ENCODE results near the gene CADM4. TPM values are rescaled to one million over a fixed set of nuclear protein-coding genes. Genes with fewer than 3 reads are reported as not detected.
"Not testable (repeated sequence)": the region's sequence is repeated elsewhere in the genome, so short reads cannot be mapped to it uniquely, and the experiment has no call there.

Gene CADM4
- total RNA-seq, 2 donors from 2014 or later = 0.28 to 0.74 TPM

DNA sequence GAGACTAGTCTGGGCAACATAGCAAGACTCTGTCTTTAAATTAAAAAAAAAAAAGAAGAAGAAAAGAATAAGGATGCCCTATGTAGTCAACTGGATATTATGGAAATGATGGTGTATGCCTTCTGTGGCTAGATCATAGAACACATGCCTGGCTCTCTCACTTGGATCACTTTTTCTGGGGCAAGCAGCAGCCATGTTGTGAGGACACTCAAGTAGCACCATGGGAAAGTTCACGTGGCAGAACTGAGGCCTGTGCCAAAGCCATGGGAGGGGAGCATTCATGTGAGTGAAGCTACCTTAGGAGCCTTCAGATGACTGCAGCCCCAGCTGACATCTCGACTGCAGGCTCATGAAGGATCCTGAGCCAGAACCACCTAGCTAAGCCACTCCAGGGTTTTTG, 18.4 kb upstream of the CADM4 start:
- Mint-ChIP-seq H3K27ac (no peak overlapping the region), H3K4me3 (no peak overlapping the region), H3K27me3 (ENCODE audit: low read depth) (no peaks in the 10 kb centered on the region), H3K36me3 (ENCODE audit: insufficient read depth in 2 of 2) (peaks cover 2 to 7% of the 10 kb centered on the region in 2 donors), H3K4me1 (ENCODE audit: low read depth) (no peaks in the 10 kb centered on the region), H3K9me3 (peaks cover 2% of the 10 kb centered on the region in 2 donors)
- no peak for DNase-seq
- ATAC-seq (replicated peaks in 1 of 2) = no peak

DNA sequence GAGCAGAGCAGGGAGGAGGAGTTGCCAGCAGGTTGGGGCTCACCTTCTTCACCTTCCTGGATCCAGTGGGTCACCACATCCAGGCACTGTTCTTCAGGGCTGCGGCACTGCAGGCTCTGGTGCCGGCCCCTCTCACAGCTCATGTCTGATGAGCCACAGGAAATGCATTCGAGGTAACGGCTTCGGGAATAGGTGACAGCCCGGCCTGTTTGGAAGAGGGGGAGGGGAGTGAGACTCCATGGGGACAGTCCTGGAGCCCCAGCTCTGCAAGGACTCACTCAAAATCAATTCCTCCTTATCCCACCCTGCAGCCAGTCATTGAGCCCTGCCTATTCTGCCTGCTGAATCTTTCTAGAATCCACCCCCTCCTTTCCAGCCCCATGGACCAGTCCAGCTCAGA, 16.8 kb upstream of the CADM4 start:
- Mint-ChIP-seq H3K9me3 (peaks cover 2% of the 10 kb centered on the region in 2 donors), H3K4me3 (no peak overlapping the region), H3K4me1 (ENCODE audit: low read depth) (no peaks in the 10 kb centered on the region), H3K36me3 (ENCODE audit: insufficient read depth in 2 of 2) (peaks cover 2 to 7% of the 10 kb centered on the region in 2 donors), H3K27ac (no peak overlapping the region), H3K27me3 (ENCODE audit: low read depth) (no peaks in the 10 kb centered on the region)
- ATAC-seq (replicated peaks in 1 of 2) (no peak), DNase-seq (no peak)

DNA sequence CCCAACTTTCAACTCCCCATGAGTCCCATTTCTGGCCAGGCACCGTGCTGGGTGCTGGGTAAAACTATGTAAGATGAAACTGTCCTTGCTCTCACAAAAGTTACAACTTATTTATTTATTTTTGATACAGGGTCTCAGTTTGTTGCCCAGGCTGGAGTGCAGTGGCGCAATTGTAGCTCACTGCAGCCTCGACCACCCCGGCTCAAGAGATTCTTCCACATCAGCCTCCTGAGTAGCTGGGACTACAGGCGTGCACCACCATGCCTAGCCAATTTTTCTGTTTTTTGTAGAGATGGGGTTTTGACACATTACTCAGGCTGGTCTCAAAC, 12.9 kb upstream of the CADM4 start:
- ATAC-seq (replicated peaks in 1 of 2) (no peak), DNase-seq (no peak)
- no peaks in the 10 kb centered on the region for H3K9me3 Mint-ChIP-seq
- H3K4me3 Mint-ChIP-seq = no peak overlapping the region
- H3K27me3 Mint-ChIP-seq (ENCODE audit: low read depth) = no peaks in the 10 kb centered on the region
- no peak overlapping the region for H3K27ac Mint-ChIP-seq
- no peaks in the 10 kb centered on the region for H3K4me1 Mint-ChIP-seq (ENCODE audit: low read depth)
- H3K36me3 Mint-ChIP-seq (ENCODE audit: insufficient read depth in 2 of 2) = peaks cover 0 to 5% of the 10 kb centered on the region in 2 donors

GRCh38 chr19:43651758-43652545, 12.3 kb upstream of the CADM4 start:
- DNase-seq (peak; percentile 37 to 39), ATAC-seq (replicated peaks in 1 of 2) (peak in 1 of 2 donors; percentile 34)
- H3K36me3 Mint-ChIP-seq (ENCODE audit: insufficient read depth in 2 of 2) = peaks cover 0 to 5% of the 10 kb centered on the region in 2 donors
- H3K4me1 Mint-ChIP-seq (ENCODE audit: low read depth) = no peaks in the 10 kb centered on the region
- no peaks in the 10 kb centered on the region for H3K27me3 Mint-ChIP-seq (ENCODE audit: low read depth)
- H3K9me3 Mint-ChIP-seq = no peaks in the 10 kb centered on the region
- no peak overlapping the region for H3K4me3 Mint-ChIP-seq
- no peak overlapping the region for H3K27ac Mint-ChIP-seq

- not testable (repeated sequence) for H3K27ac Mint-ChIP-seq; H3K36me3 Mint-ChIP-seq (ENCODE audit: insufficient read depth in 2 of 2); DNase-seq; H3K27me3 Mint-ChIP-seq (ENCODE audit: low read depth); H3K4me1 Mint-ChIP-seq (ENCODE audit: low read depth); H3K4me3 Mint-ChIP-seq; H3K9me3 Mint-ChIP-seq; ATAC-seq (replicated peaks in 1 of 2)
Observed at GRCh38 chr19:43650276-43650675, 10.6 kb upstream of the CADM4 start.

DNA sequence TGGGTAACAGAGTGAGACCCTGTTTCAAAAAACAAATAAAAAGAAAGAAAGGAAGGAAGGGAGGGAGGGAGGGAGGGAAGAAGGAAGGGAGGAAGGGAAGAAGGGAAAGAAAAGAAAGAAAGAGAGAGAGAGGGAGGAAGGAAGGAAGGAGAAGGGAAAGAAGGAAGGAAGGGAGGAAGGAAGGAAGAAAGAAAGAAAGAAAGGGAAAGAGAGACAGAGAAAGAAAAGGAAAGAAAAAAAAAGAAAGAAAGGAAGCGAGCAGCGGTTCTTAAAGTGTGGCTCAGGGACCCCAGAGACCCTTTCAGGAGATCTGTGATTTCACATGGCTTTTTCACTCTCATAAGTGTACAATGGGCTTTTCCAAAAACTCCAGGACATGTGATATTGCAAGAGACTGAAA, 9.9 kb upstream of the CADM4 start:
- DNase-seq (no peak), ATAC-seq (replicated peaks in 1 of 2) (no peak)
- Mint-ChIP-seq H3K27me3 (ENCODE audit: low read depth) (no peaks in the 10 kb centered on the region), H3K9me3 (no peaks in the 10 kb centered on the region), H3K4me3 (no peak overlapping the region), H3K27ac (no peak overlapping the region), H3K4me1 (ENCODE audit: low read depth) (no peaks in the 10 kb centered on the region), H3K36me3 (ENCODE audit: insufficient read depth in 2 of 2) (peaks cover 0 to 2% of the 10 kb centered on the region in 2 donors)

GRCh38 chr19:43648633-43649032, 9.0 kb upstream of the CADM4 start:
- Mint-ChIP-seq H3K36me3 (ENCODE audit: insufficient read depth in 2 of 2) (peaks cover 0 to 2% of the 10 kb centered on the region in 2 donors), H3K4me1 (ENCODE audit: low read depth) (no peaks in the 10 kb centered on the region), H3K9me3 (no peaks in the 10 kb centered on the region), H3K27me3 (ENCODE audit: low read depth) (no peaks in the 10 kb centered on the region), H3K4me3 (no peak overlapping the region), H3K27ac (no peak overlapping the region)
- no peak for DNase-seq
- ATAC-seq (replicated peaks in 1 of 2) = no peak

GRCh38 chr19:43644181-43644580, 4.5 kb upstream of the CADM4 start:
- no peak overlapping the region for H3K27ac Mint-ChIP-seq
- H3K4me1 Mint-ChIP-seq (ENCODE audit: low read depth) = peaks cover 8% of the 10 kb centered on the region
- DNase-seq = no peak
- no peaks in the 10 kb centered on the region for H3K9me3 Mint-ChIP-seq
- H3K4me3 Mint-ChIP-seq = no peak overlapping the region
- ATAC-seq (replicated peaks in 1 of 2) = no peak
- H3K27me3 Mint-ChIP-seq (ENCODE audit: low read depth) = peaks cover 22% of the 10 kb centered on the region
- peaks cover 2 to 4% of the 10 kb centered on the region in 2 donors for H3K36me3 Mint-ChIP-seq (ENCODE audit: insufficient read depth in 2 of 2)

GRCh38 chr19:43643326-43643725, 3.7 kb upstream of the CADM4 start:
- Mint-ChIP-seq H3K27me3 (ENCODE audit: low read depth) (peaks cover 30% of the 10 kb centered on the region), H3K4me1 (ENCODE audit: low read depth) (peaks cover 15% of the 10 kb centered on the region), H3K9me3 (no peaks in the 10 kb centered on the region), H3K4me3 (no peak overlapping the region), H3K36me3 (ENCODE audit: insufficient read depth in 2 of 2) (peaks cover 6% of the 10 kb centered on the region in 2 donors), H3K27ac (no peak overlapping the region)
- ATAC-seq (replicated peaks in 1 of 2) (no peak), DNase-seq (no peak)

DNA sequence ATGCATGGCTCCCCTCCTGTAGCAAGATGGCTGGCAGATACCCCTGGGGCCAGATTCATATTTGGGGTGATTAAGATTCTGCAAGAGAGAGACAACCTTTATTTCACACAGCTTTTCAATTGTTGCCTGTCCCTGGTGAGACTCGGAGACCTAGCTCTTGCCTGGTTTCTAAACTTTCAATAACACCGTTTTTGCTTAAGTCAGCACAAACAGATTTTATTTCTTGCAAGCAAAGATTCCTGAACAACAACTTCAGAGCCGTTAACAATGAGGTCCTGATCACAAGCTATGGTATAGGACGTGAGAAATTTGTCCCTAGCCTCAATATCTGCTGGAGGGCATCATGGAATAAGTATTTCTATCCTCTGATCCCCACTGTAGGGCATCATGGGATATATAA, 2.9 kb upstream of the CADM4 start:
- H3K27ac Mint-ChIP-seq = no peak overlapping the region
- peaks cover 38% of the 10 kb centered on the region for H3K27me3 Mint-ChIP-seq (ENCODE audit: low read depth)
- H3K9me3 Mint-ChIP-seq = no peaks in the 10 kb centered on the region
- peaks cover 6% of the 10 kb centered on the region in 2 donors for H3K36me3 Mint-ChIP-seq (ENCODE audit: insufficient read depth in 2 of 2)
- ATAC-seq (replicated peaks in 1 of 2) = no peak
- DNase-seq = no peak
- H3K4me3 Mint-ChIP-seq = no peak overlapping the region
- peaks cover 15% of the 10 kb centered on the region for H3K4me1 Mint-ChIP-seq (ENCODE audit: low read depth)

- peaks cover 46% of the 10 kb centered on the region for H3K27me3 Mint-ChIP-seq (ENCODE audit: low read depth)
- H3K27ac Mint-ChIP-seq = no peak overlapping the region
- DNase-seq (no peak), ATAC-seq (replicated peaks in 1 of 2) (no peak)
- peak overlapping the region; percentile 29 to 81 for H3K4me3 Mint-ChIP-seq
- no peaks in the 10 kb centered on the region for H3K9me3 Mint-ChIP-seq
- peaks cover 15% of the 10 kb centered on the region for H3K4me1 Mint-ChIP-seq (ENCODE audit: low read depth)
- peaks cover 6% of the 10 kb centered on the region in 2 donors for H3K36me3 Mint-ChIP-seq (ENCODE audit: insufficient read depth in 2 of 2)
Observed at GRCh38 chr19:43641333-43641732, 1.7 kb upstream of the CADM4 start.

DNA sequence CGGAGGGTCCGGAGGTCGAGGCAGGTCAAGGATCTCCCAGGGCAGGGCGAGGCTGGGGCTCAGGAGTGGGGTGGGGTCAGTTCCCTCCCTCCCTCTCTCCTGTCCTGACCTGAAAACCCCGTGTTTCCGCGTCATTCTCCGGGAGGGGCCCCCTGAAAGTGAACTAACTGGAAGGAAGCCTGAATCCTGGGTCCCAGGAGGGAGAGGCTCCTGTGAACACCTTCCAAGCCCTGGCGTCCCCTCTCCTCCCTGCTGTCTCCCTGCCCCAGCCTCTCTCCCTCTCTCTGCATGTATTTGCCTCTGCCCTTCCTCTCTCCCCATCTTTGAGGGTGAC, 741 bp upstream of the CADM4 start:
- DNase-seq (no peak), ATAC-seq (replicated peaks in 1 of 2) (no peak)
- H3K9me3 Mint-ChIP-seq = no peaks in the 10 kb centered on the region
- H3K4me3 Mint-ChIP-seq = peak overlapping the region; percentile 78 to 81
- H3K4me1 Mint-ChIP-seq (ENCODE audit: low read depth) = peaks cover 15% of the 10 kb centered on the region
- H3K36me3 Mint-ChIP-seq (ENCODE audit: insufficient read depth in 2 of 2) = peaks cover 6% of the 10 kb centered on the region in 2 donors
- H3K27me3 Mint-ChIP-seq (ENCODE audit: low read depth) = peaks cover 46% of the 10 kb centered on the region
- no peak overlapping the region for H3K27ac Mint-ChIP-seq

DNA sequence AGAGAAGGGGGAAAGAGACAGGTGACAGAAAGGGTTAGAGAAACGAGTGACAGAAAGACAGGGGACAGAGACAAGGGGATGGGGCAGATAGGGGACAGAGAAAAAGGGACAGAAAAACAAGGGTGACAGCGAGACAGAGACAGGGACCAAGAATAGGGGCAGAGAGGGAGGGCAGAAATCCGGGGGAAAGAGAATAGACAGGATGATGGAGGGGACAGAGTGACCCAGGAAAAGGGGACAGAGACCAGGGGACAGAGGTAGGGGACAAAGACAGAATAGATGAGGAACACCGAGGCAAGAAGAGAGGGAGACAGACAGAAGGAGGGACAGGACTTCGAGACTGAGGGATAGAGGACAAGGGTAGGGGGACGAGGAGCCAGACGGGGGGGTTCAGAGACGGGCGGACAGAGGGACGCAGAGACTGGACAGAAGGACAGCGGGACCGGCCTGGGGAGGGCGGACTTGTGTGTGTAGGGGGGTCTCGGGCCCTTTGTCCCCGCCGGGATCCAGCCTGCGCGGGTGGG, 593 bp downstream of the CADM4 start:
- Mint-ChIP-seq H3K36me3 (ENCODE audit: insufficient read depth in 2 of 2) (peaks cover 6% of the 10 kb centered on the region in 2 donors), H3K4me3 (peak overlapping the region; percentile 77 to 91), H3K27ac (no peak overlapping the region), H3K4me1 (ENCODE audit: low read depth) (peaks cover 15% of the 10 kb centered on the region), H3K27me3 (ENCODE audit: low read depth) (peaks cover 46% of the 10 kb centered on the region), H3K9me3 (no peaks in the 10 kb centered on the region)
- DNase-seq (no peak), ATAC-seq (replicated peaks in 1 of 2) (no peak)

Data from activated T-cell treated with anti-CD3 and anti-CD28 coated beads, Interleukin-2, amount 50 U/mL, for 72 hours (primary cell).